Cortex of kidney (tissue), 1 donor: Measurements from ENCODE around the gene ZHX3.

ENCODE experiments used
- DNase-seq: peaks from one replicate; lab custom pipeline; 2025; lab: John Stamatoyannopoulos, UW

ZHX3 gene

DNA sequence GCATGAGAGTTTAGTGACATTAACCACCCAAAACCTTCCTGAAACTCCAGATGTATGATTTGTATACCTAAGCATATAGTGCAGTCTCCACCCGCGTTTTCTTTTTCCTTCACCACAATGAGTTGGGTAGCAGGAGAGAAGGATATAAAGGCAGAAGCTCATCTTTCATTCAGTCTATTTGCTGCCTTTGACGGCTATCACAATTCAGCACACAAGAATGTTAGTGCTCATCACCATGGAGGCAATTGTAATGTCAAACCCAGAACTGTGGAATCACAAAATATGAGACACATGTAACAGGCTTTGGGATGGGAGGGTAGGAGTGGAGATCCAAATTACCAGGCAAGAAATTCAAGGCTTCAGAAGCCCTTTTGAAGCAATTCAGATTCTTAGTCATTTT lies 17.6 kb downstream of the ZHX3 start:
- no peak for DNase-seq

DNA sequence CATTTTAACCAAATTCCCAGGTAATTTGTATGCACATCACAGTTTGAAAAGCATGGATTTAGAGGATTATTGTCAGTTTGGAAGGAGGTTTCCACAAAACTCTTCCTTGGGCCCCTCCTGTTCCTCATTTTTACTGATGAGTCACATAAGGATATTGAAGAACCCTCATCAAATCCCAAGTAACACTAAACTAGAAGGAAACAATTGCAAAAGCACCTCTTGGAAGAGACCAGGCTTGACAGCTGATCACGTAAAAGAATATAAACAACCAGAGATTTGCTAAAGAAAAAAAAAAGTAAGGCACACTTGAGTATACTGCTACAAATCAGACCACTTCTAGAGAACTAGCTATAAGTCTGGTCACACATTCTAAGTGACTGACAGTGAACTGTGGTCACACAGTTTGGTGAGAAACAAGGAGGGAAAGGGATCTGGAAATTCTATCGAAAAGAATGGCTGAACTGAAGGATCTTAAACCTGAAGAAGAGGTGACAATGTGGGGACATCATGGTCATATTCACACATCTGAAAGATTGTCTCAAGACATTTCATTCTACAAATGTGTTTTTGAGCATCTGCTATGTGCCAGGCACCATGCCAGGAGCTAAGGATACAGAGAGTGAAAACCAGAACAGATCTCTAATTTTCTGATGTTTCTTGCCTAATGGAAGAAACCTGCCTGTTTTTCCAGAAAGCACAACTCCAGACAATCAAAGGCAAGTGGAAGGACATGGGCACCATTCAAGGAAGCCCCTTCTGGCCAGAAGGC lies 24.1 kb downstream of the ZHX3 start:
- DNase-seq = no peak

DNA sequence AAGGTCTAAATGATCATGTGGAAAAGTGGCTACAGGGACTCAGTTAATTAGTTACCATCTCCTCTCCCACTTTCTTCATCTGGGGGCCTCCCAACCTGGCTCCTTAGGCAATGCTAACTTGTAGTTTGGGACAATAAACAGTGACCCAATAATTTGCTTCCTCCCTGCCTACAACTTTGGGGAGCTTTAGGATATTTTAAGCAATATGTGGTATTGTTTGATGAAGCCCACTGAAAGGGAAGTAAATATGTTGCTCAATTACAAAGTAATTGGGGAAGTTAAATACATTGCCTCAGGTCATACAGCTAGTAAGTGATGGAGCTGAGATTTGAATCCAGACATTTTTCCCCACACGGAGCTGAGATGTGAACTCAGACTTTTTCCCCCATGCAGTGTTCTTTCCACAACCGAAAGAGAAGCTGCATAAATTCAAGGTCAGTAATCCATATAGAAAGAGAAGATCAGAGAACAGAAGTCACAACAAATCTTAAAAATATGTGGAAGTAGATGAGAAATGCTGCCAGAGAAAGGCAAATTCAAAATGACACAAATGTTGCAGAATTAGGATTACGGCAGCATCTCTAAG lies 26.6 kb downstream of the ZHX3 start:
- no peak for DNase-seq

DNA sequence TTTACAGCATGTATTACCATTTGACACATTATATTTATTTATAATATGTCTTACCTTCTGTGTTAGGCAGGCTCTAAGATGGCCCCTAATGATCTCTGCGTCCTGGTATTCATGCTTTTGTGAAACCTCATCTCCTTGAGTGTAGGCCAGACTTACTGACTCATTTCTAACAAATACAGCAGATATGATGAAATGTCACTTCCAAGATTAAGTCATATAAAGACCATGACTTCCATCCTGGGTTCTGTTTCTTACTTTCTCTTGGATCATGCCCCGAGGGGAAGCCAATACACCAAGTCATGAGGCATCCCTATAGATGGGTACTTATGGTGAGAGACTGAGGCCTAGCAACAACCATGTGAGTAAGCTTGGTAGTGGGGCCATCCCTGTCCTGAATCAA lies 30.2 kb downstream of the ZHX3 start:
- no peak for DNase-seq

DNA sequence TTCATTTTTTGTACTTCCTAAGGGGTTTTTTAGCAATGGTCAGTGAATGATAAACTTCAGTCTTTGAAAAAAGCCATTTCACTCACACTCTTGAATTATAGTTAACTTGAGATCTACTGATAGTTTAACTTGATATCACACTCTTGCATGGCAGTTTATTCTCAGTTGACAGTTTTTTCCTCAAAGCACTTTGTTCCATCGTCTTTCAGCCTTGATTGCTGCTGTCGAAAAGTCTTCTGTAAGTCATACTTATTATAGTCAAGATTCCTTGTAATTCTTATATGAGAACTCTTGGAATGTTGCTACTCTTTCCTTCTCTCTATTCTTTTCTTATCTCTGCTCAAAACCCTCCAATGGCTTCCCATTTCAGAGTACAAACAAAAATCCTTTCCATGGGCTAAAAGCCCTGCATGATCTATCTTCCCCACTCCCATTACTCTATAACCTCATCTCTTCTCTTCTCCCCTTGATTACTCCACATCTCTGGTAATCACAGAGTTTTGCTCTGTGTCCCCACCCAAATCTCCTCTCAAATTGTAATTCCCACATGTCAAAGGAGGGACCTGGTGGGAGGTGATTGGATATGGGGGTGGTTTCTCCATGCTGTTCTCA lies 31.2 kb downstream of the ZHX3 start:
- DNase-seq = no peak

DNA sequence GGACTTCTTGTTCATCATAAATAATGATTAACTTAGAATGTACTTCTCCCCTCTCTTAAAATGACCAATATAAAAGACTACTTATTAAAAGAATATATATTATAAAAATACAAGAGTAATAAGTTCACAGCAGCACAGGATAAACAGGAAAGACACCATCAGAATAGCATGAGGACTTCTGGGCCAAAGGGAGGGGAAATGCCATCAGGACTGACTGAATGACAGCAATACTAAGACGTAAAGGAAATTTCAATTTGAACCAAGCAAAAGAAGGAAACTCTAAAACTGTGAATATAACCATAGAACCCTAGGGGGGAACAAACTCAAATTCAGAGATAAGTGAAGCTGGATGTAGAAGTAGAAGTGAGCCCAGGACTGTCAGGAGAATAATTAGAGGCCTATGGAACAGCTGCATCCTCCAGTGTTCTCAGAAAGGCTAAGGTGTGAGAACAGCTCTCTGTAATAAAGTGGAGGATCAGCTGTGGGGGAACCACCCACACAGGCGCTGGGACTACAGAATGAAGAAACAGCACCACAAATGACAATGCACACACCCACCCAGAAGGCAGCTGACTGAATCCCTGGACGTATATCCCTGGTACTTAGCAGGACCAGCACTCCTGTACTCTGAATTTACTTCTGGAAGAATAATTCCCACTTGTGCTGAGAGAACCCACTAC lies 37.8 kb downstream of the ZHX3 start:
- no peak for DNase-seq

DNA sequence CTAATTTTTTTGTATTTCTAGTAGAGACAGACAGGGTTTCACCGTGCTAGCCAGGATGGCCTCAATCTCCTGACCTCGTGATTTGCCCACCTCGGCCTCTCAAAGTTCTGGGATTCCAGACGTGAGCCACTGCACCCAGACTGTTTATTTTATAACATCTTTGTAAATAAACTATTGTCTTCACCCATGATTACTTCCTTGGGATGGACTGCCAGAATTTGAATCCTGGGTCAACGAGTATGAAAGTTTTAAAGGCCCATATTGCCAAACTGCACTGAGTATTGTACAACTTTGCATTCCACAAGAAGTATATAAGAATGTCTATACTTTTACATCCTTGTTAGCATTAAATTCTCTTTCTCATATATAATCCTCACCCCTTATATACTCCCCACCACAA lies 38.6 kb downstream of the ZHX3 start:
- DNase-seq = no peak

DNA sequence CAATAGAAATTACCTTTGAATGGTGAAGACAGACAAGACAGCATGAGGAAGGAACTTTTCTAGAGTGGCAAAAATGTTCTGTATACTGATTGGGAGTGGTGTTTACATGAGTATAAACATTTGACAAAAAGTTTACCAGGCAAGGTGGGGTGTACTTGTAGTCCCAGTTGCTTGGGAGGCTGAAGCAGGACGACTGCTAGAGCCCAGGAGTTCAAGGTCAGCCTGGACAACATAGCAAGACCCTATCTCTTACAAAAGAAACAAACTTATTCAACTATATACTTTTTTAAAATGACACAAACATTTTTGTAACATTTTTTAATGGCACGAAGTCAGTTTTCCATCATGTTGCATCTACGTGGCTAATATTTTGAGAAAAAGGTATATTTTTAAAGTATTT lies 40.5 kb downstream of the ZHX3 start:
- no peak for DNase-seq

DNA sequence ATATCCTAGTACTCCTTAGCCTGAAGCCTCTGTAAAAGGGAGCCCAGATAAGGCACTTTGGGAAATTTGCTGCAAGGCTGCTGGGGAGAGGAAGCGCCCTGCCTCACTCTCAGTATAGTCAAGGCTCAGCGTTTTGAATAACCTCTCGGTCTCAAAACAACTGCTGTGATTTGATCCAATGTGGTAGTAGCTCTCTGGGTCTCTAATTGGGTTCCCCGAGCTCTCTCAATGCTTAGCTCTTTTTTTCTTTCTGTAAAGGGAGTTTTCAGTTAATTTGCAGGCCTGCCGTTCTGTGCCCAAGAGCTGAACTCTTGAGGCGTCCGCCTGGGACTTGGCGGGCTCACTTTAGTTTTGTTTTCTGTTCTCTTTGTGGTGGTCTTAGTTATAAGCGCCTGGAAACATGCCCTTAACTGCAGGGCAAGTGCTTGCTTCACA lies 41.2 kb downstream of the ZHX3 start:
- DNase-seq = no peak

DNA sequence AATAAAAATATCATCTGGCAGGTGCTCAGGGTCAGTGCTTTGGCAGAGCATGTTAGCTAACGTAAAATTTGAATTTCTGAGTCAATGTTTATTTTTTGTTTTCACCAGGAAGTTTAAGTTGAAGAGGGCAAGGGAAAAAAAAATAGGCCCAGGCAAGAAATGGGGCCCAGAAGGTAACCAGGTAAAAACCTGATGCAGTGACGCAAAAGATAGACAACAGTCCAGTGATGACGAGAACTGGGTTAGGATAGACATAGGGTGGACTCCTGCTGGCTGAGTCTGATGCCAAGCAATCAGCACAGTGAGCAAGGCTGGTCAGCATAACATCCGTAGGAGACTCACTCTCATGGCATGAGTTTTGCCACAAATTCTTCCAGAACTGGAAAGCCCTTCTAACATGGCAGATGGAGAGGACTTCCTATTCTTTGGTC lies 42.2 kb downstream of the ZHX3 start:
- DNase-seq = no peak

DNA sequence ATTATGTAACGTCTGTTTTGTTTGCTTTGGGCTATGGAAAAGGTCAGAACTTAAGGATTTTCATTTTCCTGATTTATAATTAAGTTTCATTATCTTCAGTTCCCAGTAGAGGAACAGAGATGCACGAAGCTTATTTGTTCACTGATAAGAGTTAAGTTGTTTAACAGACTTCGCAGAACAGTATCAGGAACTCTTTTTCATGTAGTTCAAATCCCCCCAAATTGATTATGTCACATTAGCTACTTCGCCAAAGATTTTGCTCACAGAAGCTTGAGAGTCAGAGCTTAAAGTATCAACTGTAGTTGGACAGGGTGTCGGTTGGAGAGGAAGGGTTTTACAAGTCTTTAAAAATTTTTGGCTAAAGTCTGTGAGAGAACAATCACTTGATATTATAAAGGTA lies 43.4 kb downstream of the ZHX3 start:
- no peak for DNase-seq

DNA sequence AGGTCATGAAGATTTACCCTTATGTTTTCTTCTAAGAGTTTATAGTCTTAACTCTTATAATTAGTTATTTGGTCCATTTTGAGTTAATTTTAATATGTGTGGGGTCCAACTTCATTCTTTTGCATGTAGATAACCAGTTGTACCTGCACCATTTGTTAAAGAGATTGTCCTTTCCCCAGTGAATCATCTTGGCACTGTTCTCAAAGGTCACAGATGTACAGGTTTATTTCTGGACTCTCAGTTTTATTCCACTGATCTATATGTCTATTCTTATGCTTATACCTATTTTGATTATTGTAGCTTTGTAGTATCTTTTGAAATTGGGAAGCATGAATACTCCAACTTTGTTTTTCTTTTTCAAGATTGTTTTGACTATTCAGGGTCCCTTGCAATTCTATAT lies 44.1 kb downstream of the ZHX3 start:
- no peak for DNase-seq

DNA sequence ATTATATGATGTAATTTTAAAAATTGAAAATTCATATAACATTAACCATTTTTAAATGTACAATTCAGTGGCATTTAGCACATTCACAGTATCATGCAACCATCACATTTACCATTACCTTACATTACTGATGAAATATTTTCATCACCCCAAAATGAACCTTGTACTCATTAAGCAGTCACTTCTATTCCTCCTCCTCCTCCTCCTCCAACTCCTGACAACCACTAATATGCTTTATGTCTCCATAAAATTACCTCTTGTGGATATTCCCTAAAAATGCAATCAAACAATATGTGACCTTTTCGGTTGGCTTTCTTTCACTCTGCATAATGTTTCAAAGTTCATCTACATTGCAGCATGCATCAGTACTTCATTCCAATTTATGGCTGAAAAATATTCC lies 45.2 kb downstream of the ZHX3 start:
- no peak for DNase-seq

DNA sequence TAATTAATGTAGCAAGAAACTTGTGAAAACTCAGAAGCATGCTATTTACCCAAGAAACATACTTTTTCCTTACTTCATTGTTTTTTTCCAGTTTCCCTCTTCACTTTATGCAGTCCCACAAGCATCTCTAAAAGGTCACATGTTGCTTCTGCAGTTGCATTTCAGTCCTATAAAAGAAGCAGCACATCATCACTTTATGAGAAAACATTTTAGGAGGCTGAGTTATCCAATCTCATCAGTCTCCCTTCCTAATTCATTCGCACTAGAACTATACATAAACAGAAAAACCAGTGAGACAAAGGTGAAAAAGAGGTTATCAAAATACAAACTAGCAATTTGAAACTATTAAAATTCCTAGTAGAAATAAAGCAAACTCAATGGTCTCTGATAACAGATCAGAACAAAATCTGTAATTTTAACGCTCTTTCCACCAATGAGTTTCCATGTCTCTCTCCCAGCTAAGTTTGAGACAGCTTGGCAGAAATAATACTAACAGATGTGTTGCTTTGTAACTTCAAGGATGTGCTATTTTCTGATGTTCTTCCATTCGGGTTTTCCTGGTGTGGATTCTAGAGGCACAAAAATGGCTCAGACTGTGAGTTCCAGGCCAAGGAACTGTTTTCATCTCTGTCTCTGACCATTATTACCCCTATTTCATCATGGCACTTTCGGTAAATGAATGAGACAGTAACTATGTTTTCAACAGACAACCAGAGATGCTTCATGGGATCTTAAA lies 48.4 kb downstream of the ZHX3 start:
- no peak for DNase-seq

DNA sequence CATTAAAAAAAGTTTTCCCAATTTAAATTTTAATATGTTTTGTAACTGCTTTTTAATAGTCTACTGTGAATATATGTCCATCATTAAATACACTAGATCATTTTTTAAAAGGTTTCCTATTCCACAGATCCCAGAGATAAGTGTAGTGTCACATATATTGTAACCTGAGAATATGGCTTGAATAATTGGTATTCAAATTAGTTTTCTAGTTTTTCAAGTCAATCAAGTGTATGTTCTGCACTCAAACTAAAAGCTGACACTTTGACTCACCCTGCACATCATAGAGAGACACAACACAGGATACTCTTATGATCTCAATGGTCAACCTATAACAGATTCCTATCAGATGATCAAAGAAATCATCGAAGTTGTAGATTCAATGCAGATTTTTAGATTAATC lies 49.1 kb downstream of the ZHX3 start:
- DNase-seq = no peak

DNA sequence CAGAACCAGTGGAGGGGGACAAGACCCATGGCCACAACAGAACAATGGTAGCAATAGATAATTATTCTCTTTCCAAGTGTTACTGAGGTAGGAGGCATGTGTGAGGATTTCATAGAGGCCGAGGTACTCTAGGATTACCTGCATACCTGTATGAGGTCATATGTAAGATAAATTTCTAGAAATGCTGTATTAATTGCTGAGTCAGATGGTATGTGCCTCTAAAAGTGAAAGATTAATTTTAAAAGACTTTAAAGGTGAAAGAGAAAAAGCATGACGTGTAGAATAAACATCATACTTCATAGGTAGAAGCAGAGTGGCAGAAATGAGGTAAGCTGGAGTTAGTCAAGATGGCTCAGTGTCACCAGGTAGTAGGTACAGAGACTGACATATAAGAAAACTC lies 51.6 kb downstream of the ZHX3 start:
- no peak for DNase-seq

DNA sequence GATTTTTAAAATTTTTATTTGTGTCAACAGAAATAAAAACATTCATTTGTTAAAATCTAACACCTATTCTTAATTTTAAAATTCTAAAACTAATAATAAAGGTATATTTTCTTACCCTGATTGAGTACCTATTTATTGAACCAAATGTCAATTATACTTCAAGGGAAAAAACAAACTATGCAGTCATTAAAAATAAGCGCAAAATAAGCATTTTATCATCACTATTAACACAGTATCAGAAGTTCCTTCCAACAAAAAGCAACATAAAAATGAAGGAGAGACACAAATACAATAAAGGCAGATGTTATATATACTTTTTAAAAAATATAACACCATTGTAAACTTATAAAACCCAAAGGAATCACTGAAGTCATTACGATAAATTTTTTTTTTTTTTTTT lies 52.7 kb downstream of the ZHX3 start:
- DNase-seq = no peak

DNA sequence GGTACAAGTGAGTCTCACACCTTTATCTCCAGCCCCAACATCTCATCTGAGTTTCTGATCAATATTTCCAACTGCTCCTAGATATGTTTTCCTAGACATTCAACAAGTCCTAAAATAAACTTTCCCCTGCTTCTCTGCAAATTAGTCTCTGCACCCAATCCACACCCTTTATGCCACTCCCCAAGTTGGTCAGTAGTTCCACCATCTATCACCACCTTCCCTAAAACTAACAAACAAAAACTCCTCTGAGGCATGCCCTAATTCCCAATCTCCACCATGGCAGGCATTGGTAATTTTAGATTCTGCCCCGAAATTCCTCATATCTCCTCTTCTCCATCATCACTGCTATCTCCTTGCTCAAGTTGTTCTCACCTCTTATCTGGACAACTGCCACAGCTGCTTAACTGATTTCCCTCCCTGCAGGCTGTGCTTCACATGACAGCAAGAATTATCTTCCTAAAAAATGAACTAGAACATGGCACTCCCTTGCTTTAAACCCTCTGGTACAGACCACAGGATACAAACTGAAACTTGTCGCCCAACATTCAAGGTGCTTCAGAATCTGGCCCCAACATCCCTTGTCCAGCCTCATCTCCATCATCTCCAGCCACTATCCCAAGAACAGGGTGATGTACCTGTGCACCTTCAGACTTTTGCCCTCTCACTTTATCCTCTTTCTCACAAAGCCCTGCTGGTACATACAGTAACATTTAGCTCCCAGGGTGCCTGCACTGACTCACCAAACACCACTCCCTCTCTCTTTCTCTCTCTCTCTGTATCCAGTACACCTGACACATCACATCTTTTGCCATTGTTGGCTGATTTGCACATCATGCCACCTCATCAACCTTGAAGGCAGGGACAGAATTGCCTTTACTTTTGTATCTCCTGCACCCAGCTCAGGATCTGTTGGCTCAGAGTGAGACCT lies 55.5 kb downstream of the ZHX3 start:
- no peak for DNase-seq

DNA sequence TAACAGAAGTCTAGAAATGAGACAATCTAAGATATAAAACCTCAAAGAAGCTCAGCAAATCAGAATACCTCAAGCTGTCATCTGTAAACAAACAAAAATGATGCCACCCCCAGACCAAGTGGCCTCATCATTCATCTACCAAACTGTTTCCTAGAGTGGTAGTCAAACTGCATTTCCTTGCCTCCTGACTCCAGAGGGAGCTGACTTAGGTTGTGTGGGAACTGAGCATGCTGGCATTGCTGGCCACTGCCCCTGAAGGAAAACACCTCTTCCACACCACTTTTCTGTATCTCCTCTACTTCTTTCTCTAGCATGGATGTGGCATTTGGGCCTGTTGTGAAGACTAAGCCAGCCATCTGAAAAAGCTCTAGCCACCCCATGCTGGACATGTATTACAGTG lies 56.3 kb downstream of the ZHX3 start:
- no peak for DNase-seq

DNA sequence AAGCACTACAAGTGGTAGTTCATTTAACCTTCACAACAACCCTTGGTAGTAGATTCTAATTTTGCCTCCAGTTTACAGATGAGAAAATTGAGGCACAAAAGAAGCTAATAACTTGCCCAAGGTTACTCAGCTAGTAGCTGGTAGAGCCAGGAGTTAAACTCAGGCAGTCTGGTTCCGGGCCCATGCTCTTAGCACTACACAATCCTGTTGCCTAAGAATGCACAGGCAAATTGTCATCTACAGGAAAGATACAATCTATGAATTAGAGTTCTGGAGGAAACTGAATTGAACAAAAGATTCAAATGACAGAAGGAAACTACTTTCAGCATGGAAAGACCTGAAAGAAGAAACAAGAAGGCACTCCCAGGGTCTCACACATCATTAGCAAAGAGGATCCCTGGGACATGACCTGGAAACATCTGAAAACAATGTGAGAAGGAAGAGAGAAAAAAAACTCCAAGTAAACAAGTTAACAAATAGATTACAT lies 56.8 kb downstream of the ZHX3 start:
- DNase-seq = no peak

DNA sequence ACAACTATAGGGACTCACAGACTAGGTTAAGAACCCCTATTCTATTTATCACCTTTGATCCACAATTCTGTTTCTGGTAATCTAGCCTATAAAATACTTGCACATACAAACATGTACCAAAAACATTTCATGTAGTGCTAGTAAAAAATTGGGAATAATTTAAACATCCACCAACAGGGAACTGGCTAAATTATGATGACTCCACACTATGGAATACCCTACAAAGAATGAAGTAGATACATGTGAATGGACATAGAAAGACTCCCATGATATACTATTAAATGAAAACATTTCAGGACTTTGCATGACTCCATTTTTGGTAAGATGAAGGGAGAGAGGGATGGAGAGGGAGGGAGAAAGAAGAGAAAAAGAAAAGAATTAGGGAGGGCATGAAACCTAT lies 58.2 kb downstream of the ZHX3 start:
- no peak for DNase-seq
